GM18508 (cell line): ENCODE measurements around the gene PRDM8.
A peak's percentile ranks its signal among the peaks of the same experiment; 100 is the strongest.
"Not testable (repeated sequence)": the region's sequence is repeated elsewhere in the genome, so short reads cannot be mapped to it uniquely, and the experiment has no call there.

ENCODE experiments used
- ATAC-seq: cut with Tn5 transposase; IDR thresholded peaks from one replicate; pipeline ENCODE4 v1.9.1; 2021; ENCODE audit warnings: moderate number of reproducible peaks; ENCODE audit not compliant: insufficient read depth, unreplicated experiment

The PRDM8 gene

GRCh38 chr4:80196922-80197573 lies at the start of gene PRDM8:
Gene PRDM8 (plus strand): TSS chr4:80197503. CDS start chr4:80200081, 2,578 bp downstream.
- no peak for ATAC-seq

- no peak for ATAC-seq
Observed at GRCh38 chr4:80150387-80151180, 46.7 kb upstream of the PRDM8 start.

GRCh38 chr4:80151981-80152380 lies 45.3 kb upstream of the PRDM8 start:
- ATAC-seq: no peak

- no peak for ATAC-seq
Observed at GRCh38 chr4:80153874-80154544, 43.3 kb upstream of the PRDM8 start.

GRCh38 chr4:80154545-80154933 lies 42.8 kb upstream of the PRDM8 start:
- ATAC-seq: no peak

GRCh38 chr4:80155316-80155982 lies 41.9 kb upstream of the PRDM8 start:
- ATAC-seq: no peak

GRCh38 chr4:80156410-80156809 lies 40.9 kb upstream of the PRDM8 start:
- ATAC-seq: no peak

GRCh38 chr4:80161413-80162058 lies 35.8 kb upstream of the PRDM8 start:
- no peak for ATAC-seq

GRCh38 chr4:80162418-80162817 lies 34.9 kb upstream of the PRDM8 start:
- ATAC-seq: no peak

- no peak for ATAC-seq
Observed at GRCh38 chr4:80165855-80166254, 31.4 kb upstream of the PRDM8 start.

- no peak for ATAC-seq
Observed at GRCh38 chr4:80171251-80171650, 26.1 kb upstream of the PRDM8 start.

- no peak for ATAC-seq
Observed at GRCh38 chr4:80171656-80172055, 25.6 kb upstream of the PRDM8 start.

- peak; percentile 40 for ATAC-seq
Observed at GRCh38 chr4:80172203-80172602, 25.1 kb upstream of the PRDM8 start.

- peak; percentile 95 for ATAC-seq
Observed at GRCh38 chr4:80173401-80173800, 23.9 kb upstream of the PRDM8 start.

GRCh38 chr4:80173841-80174240 lies 23.5 kb upstream of the PRDM8 start:
- ATAC-seq: no peak

GRCh38 chr4:80177793-80178192 lies 19.5 kb upstream of the PRDM8 start:
- ATAC-seq: not testable (repeated sequence)

- no peak for ATAC-seq
Observed at GRCh38 chr4:80178964-80179363, 18.3 kb upstream of the PRDM8 start.

GRCh38 chr4:80179637-80180161 lies 17.6 kb upstream of the PRDM8 start:
- ATAC-seq: no peak

GRCh38 chr4:80180743-80181142 lies 16.6 kb upstream of the PRDM8 start:
- no peak for ATAC-seq

GRCh38 chr4:80182237-80182866 lies 15.0 kb upstream of the PRDM8 start:
- ATAC-seq: peak; percentile 38
